Stomach (tissue), 9 donors: Measurements from ENCODE around the gene SNCA. TPM values are rescaled to one million over a fixed set of nuclear protein-coding genes. Genes with fewer than 3 reads are reported as not detected.

Source experiments
- DNase-seq, 2 donors: peaks; one replicate each; pipeline versions ENCODE4 v3.0.0 to v3.0.0-alpha.2; 2013 to 2019
- H3K27ac ChIP-seq, 5 donors: fragments of 200-600 bp in 4 of 5; sonication (generic) in 4 of 5; one replicate each; pipeline ENCODE4 v1.5.1; 2013 to 2019; ENCODE audit warnings: mild to moderate bottlenecking in 1 of 5, moderate library complexity in 1 of 5
- H3K27me3 ChIP-seq, 3 donors: fragments of 200-600 bp; sonication (generic); one replicate each; pipeline ENCODE4 v1.5.1; 2017 to 2019; ENCODE audit warnings: mixed run types in 1 of 3
- H3K36me3 ChIP-seq, 4 donors: fragments of 200-600 bp; sonication (generic); 1 replicate in 3 of 4; 2 replicates in 1 of 4; pipeline ENCODE4 v1.5.1; 2016 to 2019
- H3K4me1 ChIP-seq, 4 donors: fragments of 200-600 bp; sonication (generic); one replicate each; pipeline ENCODE4 v1.5.1; 2016 to 2019
- H3K4me3 ChIP-seq, 4 donors: fragments of 200-600 bp; sonication (generic) in 3 of 4; one replicate each; pipeline ENCODE4 v1.5.1; 2016 to 2019; ENCODE audit warnings: mild to moderate bottlenecking in 1 of 4
- H3K9me3 ChIP-seq, 4 donors: fragments of 200-600 bp; sonication (generic); one replicate each; pipeline ENCODE4 v1.5.1; 2016 to 2019
- CTCF ChIP-seq, 7 experiments: fragments of 450-650 bp in 4 of 7; fragments of 200-600 bp in 3 of 7; sonication (generic) in 3 of 7; IDR thresholded peaks; one replicate each; pipeline ENCODE4 v1.5.1; 2016 to 2019; ENCODE audit warnings: antibody characterized with exemption in 7 of 7, control low read depth in 2 of 7, mild to moderate bottlenecking in 1 of 7
- EP300 ChIP-seq: sonication (generic); formaldehyde crosslinking; IDR thresholded peaks from one replicate; pipeline ENCODE4 v1.6.1; 2017; ENCODE audit warnings: antibody characterized with exemption
- POLR2A ChIP-seq, 4 donors: fragments of 450-650 bp; IDR thresholded peaks; one replicate each; pipeline ENCODE4 v1.6.1; 2016; ENCODE audit warnings: antibody characterized with exemption in 4 of 4, control low read depth in 2 of 4, mild to moderate bottlenecking in 1 of 4, moderate library complexity in 1 of 4
- POLR2AphosphoS5 ChIP-seq, 3 donors: sonication (generic); formaldehyde crosslinking; IDR thresholded peaks; one replicate each; pipeline ENCODE4 v1.6.1; 2016; ENCODE audit warnings: antibody characterized with exemption in 3 of 3
- WGBS, 5 donors: extraction: QIAGEN DNeasy Blood & Tissue Kit in 3 of 5; methylation state at CpG; one replicate each; pipeline versions ENCODE4 v1.1.5 to v1.1.7; 2013 to 2018; 5-methylcytosine and 5-hydroxymethylcytosine counted together
- intact Hi-C: fragments of 100-400 bp; cut with DNase I; formaldehyde crosslinking; loops from one replicate; pipeline ENCODE4 v1.15.1; 2023; ENCODE audit warnings: low total_unique reads
- polyA plus RNA-seq, 3 donors: library from polyadenylated mRNA; stranded (reverse); fragments of 200-250 nt; gene quantifications; one replicate each; pipeline ENCODE4 v1.2.3, GENCODE V29; 2013
- total RNA-seq, 5 donors: library from RNA; depleted of rRNA; stranded (reverse); fragments of >200 nt; gene quantifications; one replicate each; pipeline versions ENCODE4 v1.1.0 to v1.2.3, GENCODE V29; 2014 to 2016
- donor health status: healthy with polysubstance abuse.
- donor health status: Bipolar disorder and iron deficiency.
- donor health status: healthy.

Gene SNCA
- total and polyA plus RNA-seq, 8 donors, result 0.58 to 152 (median 5.8) TPM; not detected in 2

GRCh38 chr4:89703829-89704590 is 133.0 kb downstream of the SNCA start:
- no peak for DNase-seq
- Histone ChIP-seq H3K4me3 (no peak overlapping the region), H3K27ac (no peak overlapping the region), H3K4me1 (no peaks in the 10 kb centered on the region), H3K9me3 (no peaks in the 10 kb centered on the region), H3K27me3 (no peaks in the 10 kb centered on the region), H3K36me3 (no peaks in the 10 kb centered on the region)
- intact Hi-C loops, result no loop called here
- 81 to 86% (median 83%) methylated on average over 6 of the region's 6 CpGs for WGBS, 5 donors
- TF ChIP-seq CTCF (IDR thresholded peaks at IDR 0.05), result no peak
- no peak for TF ChIP-seq POLR2A (IDR thresholded peaks at IDR 0.05)
- no peak for TF ChIP-seq POLR2AphosphoS5 (IDR thresholded peaks at IDR 0.05)
- no peak for TF ChIP-seq EP300

GRCh38 chr4:89700766-89701423 is 136.1 kb downstream of the SNCA start:
- no peak overlapping the region for H3K27ac ChIP-seq
- TF ChIP-seq POLR2A (IDR thresholded peaks at IDR 0.05), result no peak
- no peak for TF ChIP-seq CTCF (IDR thresholded peaks at IDR 0.05)
- TF ChIP-seq EP300, result no peak
- TF ChIP-seq POLR2AphosphoS5 (IDR thresholded peaks at IDR 0.05), result no peak
- intact Hi-C loops, result no loop called here
- DNase-seq, result no peak
- H3K4me3 ChIP-seq, result no peak overlapping the region
- no peaks in the 10 kb centered on the region for H3K9me3 ChIP-seq
- no peaks in the 10 kb centered on the region for H3K36me3 ChIP-seq
- 63 to 88% (median 78%) methylated on average over 1 of the region's 1 CpG for WGBS, 5 donors
- H3K27me3 ChIP-seq, result no peaks in the 10 kb centered on the region
- H3K4me1 ChIP-seq, result no peaks in the 10 kb centered on the region

GRCh38 chr4:89685690-89686089 is 151.3 kb downstream of the SNCA start:
- Histone ChIP-seq H3K27me3 (no peaks in the 10 kb centered on the region), H3K36me3 (no peaks in the 10 kb centered on the region), H3K27ac (no peak overlapping the region), H3K4me3 (no peak overlapping the region), H3K4me1 (no peaks in the 10 kb centered on the region), H3K9me3 (no peaks in the 10 kb centered on the region)
- TF ChIP-seq POLR2A (IDR thresholded peaks at IDR 0.05) (no peak), CTCF (IDR thresholded peaks at IDR 0.05) (no peak), EP300 (no peak), POLR2AphosphoS5 (IDR thresholded peaks at IDR 0.05) (no peak)
- intact Hi-C loops, result no loop called here
- DNase-seq, result no peak
- 80 to 96% (median 88%) methylated on average over 4 of the region's 4 CpGs for WGBS, 5 donors

- 19 to 52% (median 34%) methylated on average over 1 of the region's 1 CpG for WGBS, 5 donors
- Histone ChIP-seq H3K4me3 (no peak overlapping the region), H3K27me3 (no peaks in the 10 kb centered on the region), H3K36me3 (no peaks in the 10 kb centered on the region), H3K27ac (no peak overlapping the region), H3K9me3 (no peaks in the 10 kb centered on the region), H3K4me1 (no peaks in the 10 kb centered on the region)
- DNase-seq, result no peak
- intact Hi-C loops, result no loop called here
- TF ChIP-seq POLR2AphosphoS5 (IDR thresholded peaks at IDR 0.05), result no peak
- TF ChIP-seq EP300, result no peak
- TF ChIP-seq POLR2A (IDR thresholded peaks at IDR 0.05), result no peak
- TF ChIP-seq CTCF (IDR thresholded peaks at IDR 0.05), result no peak
These were observed 151.7 kb downstream of the SNCA start for GRCh38 chr4:89685277-89685676.
